ENCODE data around the gene HAVCR1.

GRCh38 chr5:157080286-157080685 lies 21.4 kb upstream of the HAVCR1 start:
- TF ChIP-seq CTCF (conservative IDR thresholded peaks at IDR 0.05; ENCODE audit: low read length): no peak
- TF ChIP-seq EZH2phosphoT487 (IDR thresholded peaks at IDR 0.05; ENCODE audit: borderline replicate concordance): no peak

Data from Loucy (cell line).